Keratinocyte (primary cell): ENCODE data around the gene MAP2K2. TPM values are rescaled to one million over a fixed set of nuclear protein-coding genes. Genes with fewer than 3 reads are reported as not detected.

Source experiments
- DNase-seq: peaks from one replicate; pipeline ENCODE4 v3.0.0-alpha.2; 2011; ENCODE audit warnings: low read depth, missing footprints, low spot score
- FAIRE-seq: peaks from 2 replicates; lab custom pipeline; 2011; peaks lifted over from hg19 to GRCh38; lab: Jason Lieb, UNC
- H2AFZ ChIP-seq: 2 replicates; pipeline ENCODE4 v1.6.0; 2012; ENCODE audit warnings: low read length, control low read depth, inconsistent platforms; ENCODE audit not compliant: control insufficient read depth
- H3K27ac ChIP-seq: 2 replicates; pipeline ENCODE4 v1.5.1; 2011; ENCODE audit warnings: low read length; ENCODE audit not compliant: control insufficient read depth, insufficient read depth
- H3K27me3 ChIP-seq: 3 replicates; pipeline ENCODE4 v1.6.0; 2011; ENCODE audit warnings: low read length; ENCODE audit not compliant: control insufficient read depth, insufficient read depth; ENCODE audit errors: extremely low read depth
- H3K36me3 ChIP-seq, 2 experiments: 2 replicates in 1 of 2; 3 replicates in 1 of 2; pipeline ENCODE4 v1.5.1; 2011; ENCODE audit warnings: low read length in 2 of 2, mild to moderate bottlenecking in 1 of 2; ENCODE audit not compliant: control insufficient read depth in 2 of 2, insufficient read depth in 2 of 2; ENCODE audit errors: extremely low read depth in 1 of 2
- H3K4me1 ChIP-seq: 3 replicates; pipeline ENCODE4 v1.5.1; 2011; ENCODE audit warnings: low read length; ENCODE audit not compliant: control insufficient read depth, insufficient read depth; ENCODE audit errors: extremely low read depth
- H3K4me2 ChIP-seq: 3 replicates; pipeline ENCODE4 v1.6.0; 2011; ENCODE audit warnings: low read depth, low read length; ENCODE audit not compliant: control insufficient read depth, insufficient read depth; ENCODE audit errors: extremely low read depth
- H3K4me3 ChIP-seq, 3 experiments: fragments of 200-600 bp in 1 of 3; sonication (generic) in 1 of 3; 2 replicates in 2 of 3; 3 replicates in 1 of 3; pipeline ENCODE4 v1.5.1; 2011 to 2016; ENCODE audit warnings: low read length in 3 of 3, mild to moderate bottlenecking in 3 of 3, control low read depth in 2 of 3, inconsistent platforms in 1 of 3, low read depth in 1 of 3, mixed read lengths in 1 of 3, mixed run types in 1 of 3, moderate library complexity in 1 of 3; ENCODE audit not compliant: control insufficient read depth in 2 of 3, insufficient read depth in 2 of 3; ENCODE audit errors: extremely low read depth in 1 of 3
- H3K79me2 ChIP-seq: 2 replicates; pipeline ENCODE4 v1.6.0; 2012; ENCODE audit warnings: low read length; ENCODE audit not compliant: control insufficient read depth, insufficient read depth
- H3K9ac ChIP-seq: 3 replicates; pipeline ENCODE4 v1.6.0; 2011; ENCODE audit warnings: low read length; ENCODE audit not compliant: control insufficient read depth, insufficient read depth; ENCODE audit errors: extremely low read depth
- H3K9me1 ChIP-seq: 3 replicates; pipeline ENCODE4 v1.6.0; 2011; ENCODE audit warnings: low read length; ENCODE audit not compliant: control insufficient read depth, insufficient read depth; ENCODE audit errors: extremely low read depth
- H3K9me3 ChIP-seq: 2 replicates; pipeline ENCODE4 v1.5.1; 2012; ENCODE audit warnings: low read depth, low read length; ENCODE audit not compliant: control insufficient read depth
- H4K20me1 ChIP-seq: 3 replicates; pipeline ENCODE4 v1.6.0; 2011; ENCODE audit warnings: low read length; ENCODE audit not compliant: control insufficient read depth, insufficient read depth; ENCODE audit errors: extremely low read depth
- EZH2 ChIP-seq: IDR thresholded peaks from one replicate; pipeline ENCODE4 v1.6.1; 2012; ENCODE audit warnings: inconsistent platforms, mild to moderate bottlenecking, low read length, moderate library complexity
- dilution Hi-C: fragments of 300-500 bp; cut with MboI; formaldehyde crosslinking; loops from one replicate; pipeline ENCODE4 v1.7.0; 2020; ENCODE audit warnings: low sequenced_read_pairs; ENCODE audit not compliant: extremely low pct_ligation_motif_present
- polyA plus RNA-seq, 5 experiments: library from polyadenylated mRNA; depleted of rRNA in 3 of 5; stranded (reverse) in 3 of 5; stranded (forward) in 1 of 5; unstranded in 1 of 5; fragments of >200 nt; gene quantifications; 1 replicate in 1 of 5; 2 replicates in 3 of 5; 3 replicates in 1 of 5; pipeline versions ENCODE4 v1.2.1 to v1.2.3, GENCODE V29; 2011 to 2012; ENCODE audit warnings: missing spikeins in 2 of 5, low read depth in 1 of 5, low replicate concordance in 1 of 5
- TF ChIP-seq, protein P1 (sequence below), 3 experiments: IDR thresholded peaks in 1 of 3; conservative IDR thresholded peaks in 1 of 3; optimal IDR thresholded peaks in 1 of 3; 2 replicates in 2 of 3; 3 replicates in 1 of 3; pipeline versions ENCODE3 to v1.5.1; 2011; ENCODE audit warnings: low read length in 3 of 3, mild to moderate bottlenecking in 3 of 3, moderate library complexity in 2 of 3, control low read depth in 1 of 3, inconsistent platforms in 1 of 3; ENCODE audit not compliant: insufficient read depth in 2 of 3; ENCODE audit errors: extremely low read depth in 1 of 3

Gene MAP2K2
- polyA plus RNA-seq, 1 donor (not counting 4 experiments of a cell fraction or from before 2014, with no cell fraction given): 61.8 TPM

DNA sequence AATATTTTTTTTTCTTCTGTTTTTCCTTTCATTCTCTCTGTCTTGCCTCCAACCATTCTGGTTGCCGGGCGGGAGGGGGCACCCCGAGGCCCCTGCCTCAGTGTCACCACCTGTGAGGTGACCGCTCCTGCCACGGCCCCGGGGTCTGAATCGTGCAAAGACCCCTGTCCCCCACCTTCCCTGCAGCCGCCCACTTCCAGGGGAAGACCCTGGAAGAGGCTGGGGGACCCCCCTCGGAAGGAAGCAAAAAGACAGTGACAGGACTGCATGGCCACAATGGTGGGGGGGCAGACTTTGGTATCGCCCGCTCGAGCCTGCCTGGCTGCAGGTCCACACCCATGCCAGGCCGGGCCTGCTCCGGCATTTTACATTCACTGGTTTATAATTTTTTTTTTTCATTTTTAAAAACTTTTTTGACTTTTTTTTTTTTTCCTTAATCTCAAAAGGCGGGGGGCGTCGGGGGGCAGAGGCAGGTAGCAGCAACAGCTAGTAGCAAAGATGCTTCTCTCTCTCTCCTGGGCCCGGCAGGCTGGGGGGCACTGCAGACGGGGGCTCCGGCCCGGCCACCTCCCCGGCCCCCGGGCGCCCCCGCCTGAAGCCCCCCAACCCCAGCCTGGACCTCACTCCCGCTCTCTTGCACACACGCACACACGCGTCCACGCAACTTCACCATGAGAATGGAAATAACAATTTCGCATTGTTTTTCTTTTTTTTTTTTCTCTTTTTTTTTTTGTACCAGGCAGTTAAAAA is 79.8 kb downstream of the MAP2K2 start:
- H3K36me3 ChIP-seq: peaks cover 5 to 12% of the 10 kb centered on the region in 2 experiments
- no peak overlapping the region for H3K9ac ChIP-seq
- H3K27ac ChIP-seq: no peak overlapping the region
- H2AFZ ChIP-seq: no peak overlapping the region
- TF ChIP-seq, protein P1, sequence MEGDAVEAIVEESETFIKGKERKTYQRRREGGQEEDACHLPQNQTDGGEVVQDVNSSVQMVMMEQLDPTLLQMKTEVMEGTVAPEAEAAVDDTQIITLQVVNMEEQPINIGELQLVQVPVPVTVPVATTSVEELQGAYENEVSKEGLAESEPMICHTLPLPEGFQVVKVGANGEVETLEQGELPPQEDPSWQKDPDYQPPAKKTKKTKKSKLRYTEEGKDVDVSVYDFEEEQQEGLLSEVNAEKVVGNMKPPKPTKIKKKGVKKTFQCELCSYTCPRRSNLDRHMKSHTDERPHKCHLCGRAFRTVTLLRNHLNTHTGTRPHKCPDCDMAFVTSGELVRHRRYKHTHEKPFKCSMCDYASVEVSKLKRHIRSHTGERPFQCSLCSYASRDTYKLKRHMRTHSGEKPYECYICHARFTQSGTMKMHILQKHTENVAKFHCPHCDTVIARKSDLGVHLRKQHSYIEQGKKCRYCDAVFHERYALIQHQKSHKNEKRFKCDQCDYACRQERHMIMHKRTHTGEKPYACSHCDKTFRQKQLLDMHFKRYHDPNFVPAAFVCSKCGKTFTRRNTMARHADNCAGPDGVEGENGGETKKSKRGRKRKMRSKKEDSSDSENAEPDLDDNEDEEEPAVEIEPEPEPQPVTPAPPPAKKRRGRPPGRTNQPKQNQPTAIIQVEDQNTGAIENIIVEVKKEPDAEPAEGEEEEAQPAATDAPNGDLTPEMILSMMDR (optimal IDR thresholded peaks at IDR 0.05 in 1 of 3, IDR thresholded peaks at IDR 0.05 in 1 of 3, conservative IDR thresholded peaks at IDR 0.05 in 1 of 3; ENCODE audit: extremely low read depth in 1 of 3, insufficient read depth in 2 of 3, low read length in 3 of 3): no peak
- no peak for TF ChIP-seq EZH2
- H3K4me1 ChIP-seq: no peaks in the 10 kb centered on the region
- no peak overlapping the region for H3K4me3 ChIP-seq
- H3K9me3 ChIP-seq: no peaks in the 10 kb centered on the region
- no peak for FAIRE-seq
- no peak overlapping the region for H3K4me2 ChIP-seq
- H3K9me1 ChIP-seq: no peaks in the 10 kb centered on the region
- peaks cover 36% of the 10 kb centered on the region for H3K79me2 ChIP-seq
- H4K20me1 ChIP-seq: peaks cover 15% of the 10 kb centered on the region
- dilution Hi-C loops: no loop called here
- no peaks in the 10 kb centered on the region for H3K27me3 ChIP-seq
- no peak for DNase-seq

DNA sequence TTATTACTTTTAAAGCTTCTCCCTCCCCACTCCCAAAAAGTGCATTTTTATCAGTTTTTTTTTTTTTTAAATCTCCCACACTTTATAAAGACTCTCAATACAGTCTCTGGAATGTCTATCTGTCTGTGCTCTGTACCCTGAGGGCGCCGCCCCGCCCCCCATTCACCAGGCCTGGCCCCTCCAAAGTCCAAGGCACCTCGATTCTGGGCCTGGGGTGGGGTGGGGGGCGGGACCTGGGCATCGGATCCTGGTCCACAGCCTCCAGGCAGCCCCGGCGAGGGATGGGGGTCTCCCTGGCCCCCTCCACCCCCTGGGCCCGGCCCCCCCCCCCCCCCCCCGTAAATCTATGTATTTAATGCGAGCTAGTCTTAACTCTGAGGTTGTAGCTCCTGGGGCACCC is 80.5 kb downstream of the MAP2K2 start:
- Histone ChIP-seq H4K20me1 (peaks cover 12% of the 10 kb centered on the region), H3K27me3 (no peaks in the 10 kb centered on the region), H3K9me1 (no peaks in the 10 kb centered on the region), H3K79me2 (peaks cover 30% of the 10 kb centered on the region), H3K4me2 (no peak overlapping the region), H3K9ac (no peak overlapping the region), H2AFZ (no peak overlapping the region), H3K36me3 (peaks cover 5 to 10% of the 10 kb centered on the region in 2 experiments), H3K27ac (no peak overlapping the region), H3K4me3 (no peak overlapping the region), H3K9me3 (no peaks in the 10 kb centered on the region), H3K4me1 (no peaks in the 10 kb centered on the region)
- DNase-seq (no peak), FAIRE-seq (no peak)
- TF ChIP-seq, protein P1 (optimal IDR thresholded peaks at IDR 0.05 in 1 of 3, IDR thresholded peaks at IDR 0.05 in 1 of 3, conservative IDR thresholded peaks at IDR 0.05 in 1 of 3; ENCODE audit: extremely low read depth in 1 of 3, insufficient read depth in 2 of 3, low read length in 3 of 3): no peak
- TF ChIP-seq EZH2: no peak
- dilution Hi-C loops: no loop called here
